Measurements from ENCODE around the gene TTC39B. TPM values are rescaled to one million over a fixed set of nuclear protein-coding genes. Genes with fewer than 3 reads are reported as not detected.

Gene TTC39B
- total and polyA plus RNA-seq, 2 donors (not counting 3 experiments of a cell fraction or from before 2014, with no cell fraction given), result 1.0 to 5.4 TPM

DNA sequence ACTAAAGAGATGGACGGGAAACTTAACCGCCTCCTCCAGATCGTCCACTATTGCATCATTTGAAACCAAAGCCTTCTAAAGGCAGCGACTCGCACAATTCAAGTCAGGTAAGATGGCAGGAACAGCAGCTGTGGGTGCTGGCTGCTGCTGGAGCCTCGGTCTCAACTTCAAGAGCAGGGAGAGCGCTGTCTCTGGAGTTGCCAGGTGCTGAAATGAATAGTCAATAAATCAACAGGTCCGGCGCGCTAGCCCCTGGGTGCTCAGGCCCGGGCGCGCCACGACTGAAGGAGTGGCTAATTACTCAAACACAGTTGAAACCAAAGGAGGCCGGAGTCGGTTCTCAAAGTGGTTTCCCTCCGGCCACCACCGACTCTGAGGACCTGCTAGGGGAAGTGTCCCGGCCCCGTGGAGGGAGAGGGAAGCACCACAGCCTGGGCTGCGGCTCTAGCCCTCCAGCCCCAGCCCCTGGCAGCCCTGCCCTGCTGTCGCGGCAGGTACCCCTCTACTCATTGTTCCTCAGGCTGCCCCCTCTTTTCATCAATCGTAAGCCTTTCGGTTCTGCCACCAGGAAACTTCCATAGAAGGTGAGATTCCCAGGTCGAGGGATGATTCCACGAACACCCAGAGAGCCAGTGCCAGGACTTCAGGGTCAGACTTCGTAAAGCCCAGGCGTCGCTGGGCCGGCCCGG, 804 bp downstream of the TTC39B start:
- intact Hi-C loops (cut with micrococcal nuclease) (loop anchor here (1.0 to 5.0 kb wide), 3 partner anchors 206 to 334 kb away; partner anchors contain the start of gene PSIP1), dilution Hi-C loops (cut with MboI; ENCODE audit: extremely low pct_ligation_motif_present, low sequenced_read_pairs) (no loop called here)
- CTCF ChIA-PET, result interaction anchor here (0.9 to 2.6 kb wide), 4 partner anchors 10 to 246 kb away, joined by 3 to 9 read pairs (median 4); partner anchors contain the start of gene CCDC171
- H3K4me3 ChIP-seq (replicated peaks in 1 of 3; ENCODE audit: insufficient read depth in 1 of 3, low read depth in 1 of 3, low read length in 3 of 3), result peak overlapping the region; percentile 57 to 63 (median 59)
- BruUV-seq (replicated peaks), result no TSS peak
- TF ChIP-seq FOS (IDR thresholded peaks at IDR 0.05; ENCODE audit: borderline replicate concordance, insufficient read depth, low read length), result no peak
- no peak for TF ChIP-seq EZH2 (IDR thresholded peaks at IDR 0.05; ENCODE audit: borderline replicate concordance, low read depth, low read length, severe bottlenecking)
- TF ChIP-seq POLR2AphosphoS5 (IDR thresholded peaks at IDR 0.05; ENCODE audit: insufficient read depth, low read depth, low read length), result no peak
- no peak for TF ChIP-seq GATA2 (IDR thresholded peaks at IDR 0.05; ENCODE audit: insufficient read depth, insufficient read length, low read depth, low read length)
- H3K79me2 ChIP-seq (ENCODE audit: control insufficient read depth, insufficient read depth, low read length), result no peaks in the 10 kb centered on the region
- H3K36me3 ChIP-seq (ENCODE audit: control insufficient read depth in 2 of 2, extremely low read depth in 1 of 2, insufficient read depth in 2 of 2, low read length in 2 of 2), result no peaks in the 10 kb centered on the region
- H3K27me3 ChIP-seq (ENCODE audit: control insufficient read depth in 2 of 2, insufficient read depth in 2 of 2, low read length in 2 of 2), result no peaks in the 10 kb centered on the region
- peak overlapping the region; percentile 80 for H2AFZ ChIP-seq (ENCODE audit: low read depth, low read length)
- H4K20me1 ChIP-seq (replicated peaks; ENCODE audit: control insufficient read depth, extremely low read depth, insufficient read depth, low read length), result no peaks in the 10 kb centered on the region
- peak overlapping the region; percentile 81 for H3K4me2 ChIP-seq (ENCODE audit: insufficient read depth, low read length)
- DNase-seq (ENCODE audit: low read depth, low spot score), result peak; percentile 41
- peak overlapping the region; percentile 70 for H3K9ac ChIP-seq (replicated peaks; ENCODE audit: extremely low read depth, insufficient read depth, low read length)
- FAIRE-seq, result no peak
- no peak overlapping the region for H3K27ac ChIP-seq (ENCODE audit: insufficient read depth, low read depth, low read length)
- H3K9me1 ChIP-seq (replicated peaks; ENCODE audit: control insufficient read depth, extremely low read depth, insufficient read depth, low read length), result no peaks in the 10 kb centered on the region
- peaks cover 4% of the 10 kb centered on the region for H3K4me1 ChIP-seq (ENCODE audit: control insufficient read depth, extremely low read depth, insufficient read depth, low read length)
- H3K9me3 ChIP-seq (replicated peaks; ENCODE audit: control insufficient read depth, insufficient read depth, low read length), result no peaks in the 10 kb centered on the region
- POLR2A ChIA-PET, result interaction anchor here (1.1 kb wide), 1 partner anchor 247 kb away, joined by 3 read pairs; the partner anchor contains the start of gene CCDC171

- Histone ChIP-seq H4K20me1 (replicated peaks; ENCODE audit: control insufficient read depth, extremely low read depth, insufficient read depth, low read length) (no peaks in the 10 kb centered on the region), H3K27ac (ENCODE audit: insufficient read depth, low read depth, low read length) (no peak overlapping the region), H3K27me3 (ENCODE audit: control insufficient read depth in 2 of 2, insufficient read depth in 2 of 2, low read length in 2 of 2) (no peaks in the 10 kb centered on the region), H3K4me3 (replicated peaks in 1 of 3; ENCODE audit: insufficient read depth in 1 of 3, low read depth in 1 of 3, low read length in 3 of 3) (no peak overlapping the region), H3K4me2 (ENCODE audit: insufficient read depth, low read length) (no peak overlapping the region), H3K9me1 (replicated peaks; ENCODE audit: control insufficient read depth, extremely low read depth, insufficient read depth, low read length) (no peaks in the 10 kb centered on the region), H3K9me3 (replicated peaks; ENCODE audit: control insufficient read depth, insufficient read depth, low read length) (no peaks in the 10 kb centered on the region), H3K4me1 (ENCODE audit: control insufficient read depth, extremely low read depth, insufficient read depth, low read length) (peaks cover 4% of the 10 kb centered on the region), H3K36me3 (ENCODE audit: control insufficient read depth in 2 of 2, extremely low read depth in 1 of 2, insufficient read depth in 2 of 2, low read length in 2 of 2) (no peaks in the 10 kb centered on the region), H2AFZ (ENCODE audit: low read depth, low read length) (no peak overlapping the region), H3K79me2 (ENCODE audit: control insufficient read depth, insufficient read depth, low read length) (no peaks in the 10 kb centered on the region), H3K9ac (replicated peaks; ENCODE audit: extremely low read depth, insufficient read depth, low read length) (no peak overlapping the region)
- BruUV-seq (replicated peaks), result no TSS peak
- FAIRE-seq, result no peak
- POLR2A ChIA-PET, result no interaction called here
- intact Hi-C loops (cut with micrococcal nuclease) (loop anchor here (5.0 kb wide), 2 partner anchors 207 to 302 kb away; partner anchors contain the start of gene PSIP1), dilution Hi-C loops (cut with MboI; ENCODE audit: extremely low pct_ligation_motif_present, low sequenced_read_pairs) (no loop called here)
- TF ChIP-seq CTCF (IDR thresholded peaks at IDR 0.05; ENCODE audit: extremely low read depth in 1 of 2, insufficient read depth in 1 of 2, low read depth in 1 of 2, low read length in 2 of 2) (no peak), MYC (IDR thresholded peaks at IDR 0.05; ENCODE audit: low read depth, low read length) (no peak), MAX (IDR thresholded peaks at IDR 0.05; ENCODE audit: insufficient read depth, insufficient read length) (no peak), POLR2A (IDR thresholded peaks at IDR 0.05; ENCODE audit: low read depth, low read length) (no peak), FOS (IDR thresholded peaks at IDR 0.05; ENCODE audit: borderline replicate concordance, insufficient read depth, low read length) (no peak), EZH2 (IDR thresholded peaks at IDR 0.05; ENCODE audit: borderline replicate concordance, low read depth, low read length, severe bottlenecking) (no peak), GATA2 (IDR thresholded peaks at IDR 0.05; ENCODE audit: insufficient read depth, insufficient read length, low read depth, low read length) (no peak), POLR2AphosphoS5 (IDR thresholded peaks at IDR 0.05; ENCODE audit: insufficient read depth, low read depth, low read length) (no peak), JUN (IDR thresholded peaks at IDR 0.05; ENCODE audit: borderline replicate concordance, insufficient read depth, insufficient read length, low read depth) (no peak)
- CTCF ChIA-PET, result interaction anchor here (2.6 kb wide), 1 partner anchor 10 kb away, joined by 9 read pairs; no protein-coding TSS in a partner anchor
- no peak for DNase-seq (ENCODE audit: low read depth, low spot score)
Measured at GRCh38 chr9:15305470-15305869, 1.5 kb downstream of the TTC39B start.

Measured in endothelial cell of umbilical vein (primary cell).